Activated CD4-positive, alpha-beta memory T cell treated with anti-CD3 and anti-CD28 coated beads for 36 hours (primary cell): Measurements from ENCODE around the gene IL18BP. TPM values are rescaled to one million over a fixed set of nuclear protein-coding genes. Genes with fewer than 3 reads are reported as not detected.

Source experiments
- CTCF ChIA-PET: fragments of 350-600 bp; sonication (Branson Sonifier 250); formaldehyde crosslinking; loops from one replicate; lab custom pipeline; 2021; ENCODE audit warnings: antibody characterized with exemption, inconsistent platforms; lab: Charles Lee
- POLR2A ChIA-PET: fragments of 350-600 bp; sonication (Branson Sonifier 250); formaldehyde crosslinking; loops from one replicate; lab custom pipeline; 2021; ENCODE audit warnings: antibody characterized with exemption; lab: Charles Lee
- DNase-seq: peaks from one replicate; pipeline ENCODE4 v3.0.0-alpha.2; 2020
- H3K27ac Mint-ChIP-seq: one replicate; pipeline ENCODE4 v1.8.0; 2021; ENCODE audit warnings: mixed read lengths
- H3K27me3 Mint-ChIP-seq: one replicate; pipeline ENCODE4 v1.8.0; 2021; ENCODE audit warnings: mixed read lengths
- H3K36me3 Mint-ChIP-seq: one replicate; pipeline ENCODE4 v1.8.0; 2021; ENCODE audit warnings: mixed read lengths
- H3K4me1 Mint-ChIP-seq: one replicate; pipeline ENCODE4 v1.8.0; 2021; ENCODE audit warnings: low read depth, mixed read lengths
- H3K4me3 Mint-ChIP-seq: one replicate; pipeline ENCODE4 v1.8.0; 2021; ENCODE audit warnings: mild to moderate bottlenecking, mixed read lengths
- H3K9me3 Mint-ChIP-seq: one replicate; pipeline ENCODE4 v1.8.0; 2021; ENCODE audit warnings: mixed read lengths
- intact Hi-C: fragments of 100-400 bp; cut with micrococcal nuclease; formaldehyde crosslinking; loops from one replicate; pipeline ENCODE4 v1.15.1; 2023
- total RNA-seq, 2 experiments: library from RNA; stranded (reverse); gene quantifications; one replicate each; pipeline ENCODE4 v1.2.3, GENCODE V29; 2021

The IL18BP gene
- total RNA-seq, 2 experiments from 2014 or later: 6.6 to 9.3 TPM

DNA sequence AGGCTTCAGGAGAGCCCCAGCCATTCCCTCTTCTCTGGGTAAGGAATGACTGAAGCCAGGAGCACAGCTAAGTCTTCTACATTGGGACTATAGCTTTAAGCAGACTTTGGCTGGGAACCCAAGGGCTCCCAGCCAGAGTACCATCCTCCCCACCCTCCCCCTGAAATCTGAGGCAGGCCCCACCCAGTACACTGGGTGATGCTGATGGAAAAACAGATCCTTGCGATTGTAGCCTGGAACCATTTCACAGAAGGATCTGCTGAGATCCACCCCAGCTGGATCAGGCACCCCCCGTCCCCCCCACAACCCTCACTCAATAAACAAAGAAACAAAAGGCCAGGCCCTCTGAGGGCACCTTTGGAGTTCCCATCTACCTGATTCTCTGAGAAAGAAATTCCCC lies 39.8 kb downstream of the IL18BP start:
- H3K27me3 Mint-ChIP-seq: no peaks in the 10 kb centered on the region
- no peak for DNase-seq
- intact Hi-C loops: no loop called here
- no peak overlapping the region for H3K27ac Mint-ChIP-seq
- ChIA-PET CTCF (interaction anchor here (1.0 to 4.0 kb wide), 8 partner anchors 9 to 396 kb away, joined by 3 to 57 read pairs (median 7); partner anchors contain the start of gene CLPB), POLR2A (interaction anchor here (1.0 kb wide), 1 partner anchor 15 kb away, joined by 5 read pairs; no protein-coding TSS in a partner anchor)
- no peak overlapping the region for H3K4me3 Mint-ChIP-seq
- peaks cover 14% of the 10 kb centered on the region for H3K36me3 Mint-ChIP-seq
- H3K4me1 Mint-ChIP-seq: peaks cover 29% of the 10 kb centered on the region
- no peaks in the 10 kb centered on the region for H3K9me3 Mint-ChIP-seq

DNA sequence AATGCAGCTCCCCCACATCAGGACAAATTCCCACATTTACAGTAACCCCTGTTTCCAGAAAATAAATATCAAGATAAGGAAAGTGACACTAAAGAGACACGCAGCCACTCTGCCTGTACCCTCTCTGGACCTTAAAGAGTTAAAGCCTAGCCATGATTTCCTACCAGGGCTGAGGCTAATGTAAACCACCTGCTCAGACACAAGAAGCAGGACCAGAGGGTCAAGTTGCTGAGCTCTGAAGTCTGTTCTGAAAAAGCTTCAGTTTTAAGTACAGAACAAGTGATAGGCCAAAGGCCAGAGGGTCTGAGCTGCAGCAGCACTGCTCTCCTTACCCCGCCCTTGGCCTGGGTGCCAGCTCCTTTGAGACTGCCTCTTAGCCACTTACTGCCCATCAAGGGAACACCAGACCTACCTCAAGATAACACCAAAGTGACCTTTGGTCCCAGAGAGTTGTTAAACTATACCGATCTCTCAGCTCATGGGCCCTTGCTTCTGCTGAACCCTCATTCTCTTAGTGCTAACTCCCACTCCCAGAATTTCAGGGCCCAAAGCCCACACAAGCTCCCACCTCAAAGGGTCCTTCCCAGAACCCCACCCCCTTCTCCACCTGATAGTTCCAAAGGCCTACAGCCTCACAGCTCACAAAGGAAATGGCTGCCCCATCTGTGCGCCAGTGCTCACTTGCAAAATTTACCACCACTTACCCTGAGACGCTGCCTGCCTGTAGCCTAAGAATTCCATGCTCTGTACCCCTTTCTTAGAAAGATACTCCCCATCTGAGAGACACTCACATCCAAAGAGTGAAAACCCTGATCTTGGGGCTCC lies 40.5 kb downstream of the IL18BP start:
- ChIA-PET CTCF (interaction anchor here (0.6 to 4.0 kb wide), 11 partner anchors 8 to 395 kb away, joined by 3 to 57 read pairs (median 6); partner anchors contain the start of gene CLPB), POLR2A (interaction anchor here (0.6 to 1.8 kb wide), 7 partner anchors 9 to 111 kb away, joined by 3 to 7 read pairs (median 5); partner anchors contain the start of genes ANAPC15, LAMTOR1, RNF121 and XNDC1N)
- Mint-ChIP-seq H3K4me1 (peaks cover 34% of the 10 kb centered on the region), H3K27me3 (no peaks in the 10 kb centered on the region), H3K9me3 (no peaks in the 10 kb centered on the region), H3K27ac (no peak overlapping the region), H3K4me3 (no peak overlapping the region), H3K36me3 (peaks cover 11% of the 10 kb centered on the region)
- intact Hi-C loops: no loop called here
- DNase-seq: no peak

DNA sequence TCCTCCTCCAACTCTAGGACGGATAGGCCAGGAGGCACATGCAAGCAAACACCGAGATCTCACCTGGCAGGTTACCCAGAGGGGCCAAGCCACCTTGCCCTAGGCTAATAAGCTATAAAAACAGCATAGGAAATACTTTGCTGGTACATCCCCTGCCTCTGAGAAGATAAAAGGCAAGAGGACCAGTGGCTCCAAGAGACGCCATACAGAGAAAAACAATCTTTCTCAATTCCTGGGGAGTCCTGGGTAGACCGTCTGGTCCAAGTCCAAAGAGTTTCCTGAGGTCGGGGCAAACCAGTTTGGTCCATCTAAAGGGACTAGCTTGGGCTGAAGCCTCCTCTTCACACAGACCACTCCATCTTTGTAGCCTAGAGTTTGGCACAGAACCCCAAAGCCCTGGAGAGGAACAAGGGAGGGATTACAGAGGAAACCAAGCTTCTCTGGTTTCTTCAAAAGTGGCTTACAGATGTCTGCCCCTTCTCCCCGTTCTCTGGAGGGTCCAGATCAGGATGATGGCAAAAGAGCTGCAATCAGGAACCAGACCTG lies 41.2 kb downstream of the IL18BP start:
- Mint-ChIP-seq H3K4me3 (no peak overlapping the region), H3K27ac (no peak overlapping the region), H3K9me3 (no peaks in the 10 kb centered on the region), H3K36me3 (peaks cover 9% of the 10 kb centered on the region), H3K4me1 (peaks cover 35% of the 10 kb centered on the region), H3K27me3 (no peaks in the 10 kb centered on the region)
- DNase-seq: peak; percentile 14
- intact Hi-C loops: loop anchor here (1.0 to 5.0 kb wide), 3 partner anchors 73 to 392 kb away; partner anchors contain the start of genes ANAPC15 and CLPB
- ChIA-PET CTCF (interaction anchor here (0.6 to 4.0 kb wide), 12 partner anchors 8 to 391 kb away, joined by 3 to 57 read pairs (median 6); partner anchors contain the start of gene ANAPC15), POLR2A (interaction anchor here (0.7 to 1.8 kb wide), 10 partner anchors 9 to 111 kb away, joined by 3 to 7 read pairs (median 5); partner anchors contain the start of genes ANAPC15, IL18BP, LAMTOR1 and RNF121)

DNA sequence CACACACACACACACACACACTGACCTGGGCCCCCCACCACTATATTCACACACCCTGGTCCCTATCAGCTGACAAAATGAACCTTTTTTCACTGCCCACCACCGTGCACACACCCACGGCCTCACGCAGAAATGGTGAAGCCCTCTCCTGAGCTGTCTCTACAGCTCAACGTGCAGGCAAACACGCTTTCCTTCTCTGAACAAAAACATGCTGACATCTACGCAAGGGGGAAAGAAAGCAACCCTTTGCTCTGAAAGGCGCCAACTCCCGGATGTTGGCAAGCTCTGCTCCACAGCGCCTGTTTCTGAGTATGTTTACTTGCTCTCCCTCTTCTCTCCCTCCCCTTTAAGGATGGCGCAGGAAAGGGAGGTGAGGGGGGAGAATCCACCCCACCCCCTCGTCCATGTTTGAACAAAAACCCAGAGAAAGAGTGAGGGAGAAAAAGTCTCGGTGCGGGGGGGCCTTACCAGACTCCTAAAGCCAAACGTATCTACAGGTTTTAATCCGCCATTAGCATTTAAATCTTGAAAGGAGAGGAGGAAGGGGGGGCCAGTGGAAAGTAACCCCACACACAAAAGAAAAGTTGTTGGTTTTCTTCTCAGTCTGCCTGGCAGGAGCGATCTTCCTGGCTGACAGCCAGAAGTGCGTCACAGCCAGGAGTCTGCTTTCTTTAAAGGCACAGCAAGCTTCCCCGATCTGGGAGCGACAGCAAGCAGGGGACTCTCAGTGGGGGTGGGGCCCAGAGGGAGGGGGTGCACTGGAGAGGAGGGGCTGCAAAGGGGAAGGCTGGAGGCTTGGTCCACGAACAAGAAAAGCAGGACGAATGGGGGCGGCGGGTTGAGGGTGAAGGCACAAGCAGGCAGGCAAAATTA lies 42.0 kb downstream of the IL18BP start:
- H3K4me1 Mint-ChIP-seq: peaks cover 35% of the 10 kb centered on the region
- no peak overlapping the region for H3K27ac Mint-ChIP-seq
- H3K9me3 Mint-ChIP-seq: no peaks in the 10 kb centered on the region
- DNase-seq: peak; percentile 83
- H3K36me3 Mint-ChIP-seq: peaks cover 5% of the 10 kb centered on the region
- no peak overlapping the region for H3K4me3 Mint-ChIP-seq
- ChIA-PET POLR2A (interaction anchor here (0.7 to 1.8 kb wide), 9 partner anchors 10 to 112 kb away, joined by 3 to 7 read pairs (median 5); partner anchors contain the start of genes ANAPC15, IL18BP, LAMTOR1 and RNF121), CTCF (interaction anchor here (0.7 to 4.0 kb wide), 11 partner anchors 8 to 390 kb away, joined by 3 to 57 read pairs (median 7); partner anchors contain the start of genes ANAPC15 and IL18BP)
- H3K27me3 Mint-ChIP-seq: no peaks in the 10 kb centered on the region
- intact Hi-C loops: loop anchor here (1.0 to 5.0 kb wide), 5 partner anchors 40 to 392 kb away; partner anchors contain the start of genes ANAPC15, CLPB, LAMTOR1 and LRRC51

DNA sequence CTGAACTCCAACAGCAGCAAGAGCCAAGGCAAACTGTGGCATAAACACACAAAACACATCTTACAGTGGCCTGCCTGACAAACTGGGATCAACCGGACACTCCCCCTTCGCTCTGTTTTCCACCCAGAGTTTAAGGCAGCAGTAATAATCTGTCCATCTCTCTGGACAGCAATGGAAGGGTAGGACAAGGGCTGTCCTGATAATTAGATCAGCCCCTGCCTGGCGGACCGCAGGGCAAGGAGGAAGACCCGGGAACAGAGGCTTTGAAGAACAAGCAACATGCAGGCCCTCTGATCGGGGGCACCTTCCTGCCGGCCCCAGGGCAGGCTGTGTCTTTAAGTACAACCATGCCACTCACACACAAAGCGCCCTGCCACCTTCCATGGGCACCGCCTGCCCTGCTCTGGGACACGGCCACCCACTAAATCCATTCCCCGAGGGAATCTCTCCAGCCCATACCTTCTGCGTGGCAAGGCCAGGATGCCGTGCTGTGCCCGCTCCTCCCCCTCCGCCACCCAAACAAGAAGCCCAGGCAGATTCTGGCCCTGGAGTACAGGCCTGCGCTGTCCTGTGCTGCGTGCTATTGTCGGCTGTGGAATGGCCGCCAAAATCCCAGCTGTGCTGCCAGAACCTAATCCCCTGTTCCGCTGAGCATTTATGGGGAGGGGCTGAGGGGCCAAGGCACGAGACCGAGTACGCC lies 42.8 kb downstream of the IL18BP start:
- Mint-ChIP-seq H3K4me1 (peaks cover 30% of the 10 kb centered on the region), H3K27ac (no peak overlapping the region), H3K9me3 (no peaks in the 10 kb centered on the region), H3K4me3 (no peak overlapping the region), H3K27me3 (no peaks in the 10 kb centered on the region), H3K36me3 (peaks cover 1% of the 10 kb centered on the region)
- intact Hi-C loops: loop anchor here (1.0 to 5.0 kb wide), 4 partner anchors 39 to 391 kb away; partner anchors contain the start of genes ANAPC15, CLPB, LAMTOR1 and LRRC51
- ChIA-PET POLR2A (interaction anchor here (1.6 kb wide), 1 partner anchor 37 kb away, joined by 5 read pairs; no protein-coding TSS in a partner anchor), CTCF (interaction anchor here (1.3 to 3.8 kb wide), 4 partner anchors 12 to 390 kb away, joined by 3 to 19 read pairs (median 13); no protein-coding TSS in a partner anchor)
- peak; percentile 55 for DNase-seq

DNA sequence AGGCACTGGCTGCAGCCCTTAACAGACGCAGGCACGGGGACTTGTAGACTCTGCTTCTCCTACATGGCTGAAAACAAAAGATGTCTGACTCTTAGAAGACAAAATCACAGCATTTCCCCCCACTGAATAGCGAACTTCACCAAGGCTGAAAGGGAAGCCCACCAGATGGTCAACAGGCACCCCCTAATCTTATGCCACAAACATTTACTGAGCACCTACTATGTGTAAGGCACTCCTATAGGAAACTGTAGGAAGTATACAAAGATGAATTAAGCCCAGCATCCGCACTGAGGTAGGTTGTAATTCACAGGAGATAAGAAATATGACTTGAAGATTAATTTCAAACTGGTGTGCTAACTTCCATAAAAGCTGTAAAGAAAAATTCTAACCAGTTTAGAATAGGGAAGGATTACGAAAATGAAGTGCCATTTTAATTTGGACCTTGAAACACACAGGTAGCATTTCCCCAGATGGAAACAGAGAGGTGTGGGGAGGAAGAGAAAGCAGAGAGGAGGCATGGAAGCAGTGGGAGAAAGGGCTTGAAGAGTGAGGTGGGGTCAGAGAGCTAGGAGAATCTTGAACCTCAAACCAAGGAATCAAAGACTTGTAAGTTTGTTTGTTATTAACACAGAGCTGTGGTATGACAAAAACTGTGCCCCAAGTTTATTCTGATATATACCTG lies 43.5 kb downstream of the IL18BP start:
- Mint-ChIP-seq H3K27ac (no peak overlapping the region), H3K9me3 (no peaks in the 10 kb centered on the region), H3K36me3 (peaks cover 1% of the 10 kb centered on the region), H3K4me3 (no peak overlapping the region), H3K27me3 (no peaks in the 10 kb centered on the region), H3K4me1 (peaks cover 24% of the 10 kb centered on the region)
- intact Hi-C loops: loop anchor here (5.0 kb wide), 1 partner anchor 390 kb away; the partner anchor contains the start of gene CLPB
- CTCF ChIA-PET: interaction anchor here (0.6 to 1.6 kb wide), 5 partner anchors 16 to 75 kb away, joined by 3 to 8 read pairs (median 6); no protein-coding TSS in a partner anchor
- POLR2A ChIA-PET: interaction anchor here (1.1 kb wide), 1 partner anchor 114 kb away, joined by 3 read pairs; the partner anchor contains the start of gene XNDC1N
- DNase-seq: no peak

DNA sequence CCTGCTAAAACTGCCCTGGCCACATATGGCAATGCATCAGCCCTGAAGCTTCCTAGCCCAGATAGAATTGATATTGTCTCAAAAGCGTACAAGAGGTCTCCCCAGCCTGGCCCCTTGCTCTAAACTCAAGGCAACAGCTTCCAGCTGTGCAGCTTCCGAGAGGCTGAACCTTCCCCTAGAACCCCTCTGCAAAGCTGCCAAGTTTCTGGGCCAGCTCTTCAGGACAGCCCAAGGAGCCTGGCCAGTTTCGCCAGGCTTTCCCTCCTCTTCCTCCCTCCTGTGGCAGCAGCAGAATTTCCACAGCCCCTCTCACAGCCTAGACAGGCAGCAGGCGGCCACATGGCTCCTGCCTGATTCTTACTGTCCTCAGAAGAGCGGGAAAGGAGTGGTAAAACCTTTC lies 47.1 kb downstream of the IL18BP start:
- Mint-ChIP-seq H3K27ac (no peak overlapping the region), H3K4me1 (peaks cover 24% of the 10 kb centered on the region), H3K36me3 (peaks cover 2% of the 10 kb centered on the region), H3K27me3 (no peaks in the 10 kb centered on the region), H3K4me3 (no peak overlapping the region), H3K9me3 (no peaks in the 10 kb centered on the region)
- ChIA-PET POLR2A (no interaction called here), CTCF (interaction anchor here (1.9 kb wide), 1 partner anchor 20 kb away, joined by 8 read pairs; no protein-coding TSS in a partner anchor)
- no peak for DNase-seq
- intact Hi-C loops: no loop called here

DNA sequence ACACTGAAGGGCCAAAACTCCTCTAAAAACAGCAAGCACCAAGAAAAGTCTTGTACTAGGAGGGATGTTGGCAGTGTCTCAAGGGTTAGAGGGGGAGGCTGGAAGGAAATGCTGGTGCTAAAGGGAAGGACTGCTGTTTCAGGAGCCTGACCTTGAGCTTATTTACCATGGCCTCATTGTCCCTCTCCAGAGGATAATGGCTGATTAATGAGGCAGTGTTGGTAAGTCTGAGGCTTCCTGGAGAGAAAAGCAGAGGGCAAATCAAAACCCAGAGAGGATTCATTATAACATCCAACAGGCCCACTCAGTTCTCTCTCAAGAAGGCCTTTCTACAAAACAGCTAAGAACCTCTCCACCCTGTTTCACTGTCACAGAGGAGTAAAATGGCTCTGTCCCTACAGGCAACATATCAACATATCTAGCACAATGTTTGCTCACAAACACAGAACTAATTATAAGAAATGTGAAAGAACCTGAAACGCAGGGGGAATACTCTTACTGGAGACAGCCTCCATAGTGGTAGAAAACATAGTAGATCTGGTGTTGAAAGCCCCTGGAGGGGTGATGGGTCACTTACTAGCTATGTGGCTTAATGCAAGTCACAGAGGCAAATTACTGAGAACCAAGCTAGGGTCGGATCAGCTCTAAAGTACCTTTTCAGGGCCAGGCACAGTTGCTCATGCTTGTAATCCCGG lies 50.2 kb downstream of the IL18BP start:
- CTCF ChIA-PET: interaction anchor here (1.6 kb wide), 1 partner anchor 24 kb away, joined by 11 read pairs; no protein-coding TSS in a partner anchor
- DNase-seq: no peak
- POLR2A ChIA-PET: no interaction called here
- Mint-ChIP-seq H3K9me3 (no peaks in the 10 kb centered on the region), H3K27ac (no peak overlapping the region), H3K36me3 (peaks cover 2% of the 10 kb centered on the region), H3K4me3 (no peak overlapping the region), H3K4me1 (peaks cover 5% of the 10 kb centered on the region), H3K27me3 (no peaks in the 10 kb centered on the region)
- intact Hi-C loops: no loop called here
